Neural crest cell (in vitro differentiated cells): ENCODE data around the gene DENND1A. TPM values are rescaled to one million over a fixed set of nuclear protein-coding genes. Genes with fewer than 3 reads are reported as not detected.
A peak's percentile ranks its signal among the peaks of the same experiment; 100 is the strongest.

ENCODE experiments used
- DNase-seq: peaks from one replicate; pipeline ENCODE4 v3.0.0; 2021; ENCODE audit warnings: low read depth, mixed read lengths, low spot score
- H3K27ac Mint-ChIP-seq: one replicate; pipeline ENCODE4 v1.8.0; 2021; ENCODE audit warnings: mild to moderate bottlenecking, mixed read lengths; ENCODE audit not compliant: unreplicated experiment
- H3K27me3 Mint-ChIP-seq: 2 replicates; pipeline ENCODE4 v1.8.0; 2021; ENCODE audit warnings: low read depth, mild to moderate bottlenecking, mixed read lengths
- H3K36me3 Mint-ChIP-seq: 2 replicates; pipeline ENCODE4 v1.8.0; 2021; ENCODE audit warnings: low read depth, mild to moderate bottlenecking, mixed read lengths
- H3K4me1 Mint-ChIP-seq: 2 replicates; pipeline ENCODE4 v1.8.0; 2021; ENCODE audit warnings: mixed read lengths
- H3K4me3 Mint-ChIP-seq: one replicate; pipeline ENCODE4 v1.8.0; 2021; ENCODE audit warnings: mild to moderate bottlenecking, mixed read lengths
- H3K9me3 Mint-ChIP-seq: 2 replicates; pipeline ENCODE4 v1.8.0; 2021; ENCODE audit warnings: mixed read lengths
- CTCF ChIP-seq: fragments of 200-600 bp; sonication (generic); conservative IDR thresholded peaks from 2 replicates; pipeline ENCODE4 v1.5.0; 2021; ENCODE audit warnings: antibody characterized with exemption, mild to moderate bottlenecking
- total RNA-seq: library from RNA; stranded (reverse); gene quantifications from 2 replicates; pipeline ENCODE4 v1.2.1, GENCODE V29; 2021

Gene DENND1A
- total RNA-seq, 1 donor from 2014 or later: 17.8 TPM

- Mint-ChIP-seq H3K4me1 (peaks cover 13% of the 10 kb centered on the region), H3K27ac (no peak overlapping the region), H3K4me3 (no peak overlapping the region), H3K9me3 (no peaks in the 10 kb centered on the region), H3K27me3 (no peaks in the 10 kb centered on the region), H3K36me3 (no peaks in the 10 kb centered on the region)
- no peak for DNase-seq
- no peak for TF ChIP-seq CTCF
Measured at GRCh38 chr9:123597876-123598556, 331.9 kb downstream of the DENND1A start.

- TF ChIP-seq CTCF: no peak
- no peaks in the 10 kb centered on the region for H3K36me3 Mint-ChIP-seq
- H3K27ac Mint-ChIP-seq: no peak overlapping the region
- H3K27me3 Mint-ChIP-seq: no peaks in the 10 kb centered on the region
- H3K4me1 Mint-ChIP-seq: peaks cover 13% of the 10 kb centered on the region
- H3K9me3 Mint-ChIP-seq: no peaks in the 10 kb centered on the region
- no peak for DNase-seq
- H3K4me3 Mint-ChIP-seq: no peak overlapping the region
Measured at GRCh38 chr9:123597048-123597447, 332.9 kb downstream of the DENND1A start.

- H3K9me3 Mint-ChIP-seq: peaks cover 10% of the 10 kb centered on the region
- H3K4me1 Mint-ChIP-seq: peaks cover 20% of the 10 kb centered on the region
- no peak for DNase-seq
- no peak overlapping the region for H3K4me3 Mint-ChIP-seq
- H3K27me3 Mint-ChIP-seq: no peaks in the 10 kb centered on the region
- H3K27ac Mint-ChIP-seq: no peak overlapping the region
- peaks cover 14% of the 10 kb centered on the region for H3K36me3 Mint-ChIP-seq
- TF ChIP-seq CTCF: no peak
Measured at GRCh38 chr9:123591283-123591682, 338.6 kb downstream of the DENND1A start.

GRCh38 chr9:123590499-123590898 is 339.4 kb downstream of the DENND1A start:
- Mint-ChIP-seq H3K27me3 (no peaks in the 10 kb centered on the region), H3K36me3 (peaks cover 19% of the 10 kb centered on the region), H3K4me1 (peaks cover 26% of the 10 kb centered on the region), H3K27ac (no peak overlapping the region), H3K4me3 (no peak overlapping the region), H3K9me3 (peaks cover 10% of the 10 kb centered on the region)
- no peak for TF ChIP-seq CTCF
- no peak for DNase-seq

- H3K4me3 Mint-ChIP-seq: peak overlapping the region; percentile 42
- no peaks in the 10 kb centered on the region for H3K27me3 Mint-ChIP-seq
- H3K27ac Mint-ChIP-seq: no peak overlapping the region
- no peak for DNase-seq
- H3K4me1 Mint-ChIP-seq: peaks cover 20% of the 10 kb centered on the region
- TF ChIP-seq CTCF: no peak
- peaks cover 19% of the 10 kb centered on the region for H3K36me3 Mint-ChIP-seq
- peaks cover 10% of the 10 kb centered on the region for H3K9me3 Mint-ChIP-seq
Measured at GRCh38 chr9:123589361-123590239, 340.3 kb downstream of the DENND1A start.
